Measurements from ENCODE around the gene ARHGAP24.

The ARHGAP24 gene

DNA sequence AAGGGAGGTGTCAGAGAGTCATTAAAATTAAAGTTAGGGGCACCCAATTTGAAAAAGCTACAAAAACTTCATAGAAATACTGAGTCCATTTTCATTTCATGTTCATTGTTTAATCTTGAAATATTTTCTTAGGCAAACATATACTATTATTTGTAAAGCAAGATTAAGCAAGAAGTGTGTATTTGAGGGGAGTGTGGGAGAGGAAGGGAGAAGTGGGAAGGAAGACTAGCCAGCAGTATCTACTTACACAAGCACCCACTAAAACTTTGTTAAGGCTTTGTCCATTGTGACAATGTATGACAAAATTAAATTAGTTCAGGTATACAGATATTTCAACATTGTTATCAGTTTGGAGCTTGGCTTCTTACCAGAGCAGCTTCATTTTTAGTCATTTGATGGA lies 222.9 kb downstream of the ARHGAP24 start:
- no peak for DNase-seq (ENCODE audit: low read depth)

DNA sequence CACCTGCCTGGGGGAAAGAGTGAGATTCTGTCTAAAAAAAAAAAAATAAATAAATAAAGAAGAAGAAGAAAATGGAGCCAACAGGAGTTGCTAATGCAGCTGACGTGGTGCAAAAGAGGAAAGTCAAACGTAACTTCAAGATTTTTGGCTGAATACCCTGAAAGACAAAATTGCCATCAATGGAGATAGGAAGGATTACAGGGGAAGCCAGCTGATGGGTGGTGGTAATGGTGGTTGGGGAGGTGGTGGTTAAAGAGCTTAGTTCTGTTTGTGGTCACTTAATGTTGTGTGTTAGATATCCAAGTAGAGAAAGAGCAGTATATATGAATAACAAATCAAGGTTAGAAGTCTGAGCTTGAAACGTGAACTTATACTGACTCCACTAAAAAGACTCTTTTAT lies 225.4 kb downstream of the ARHGAP24 start:
- DNase-seq (ENCODE audit: low read depth): no peak

DNA sequence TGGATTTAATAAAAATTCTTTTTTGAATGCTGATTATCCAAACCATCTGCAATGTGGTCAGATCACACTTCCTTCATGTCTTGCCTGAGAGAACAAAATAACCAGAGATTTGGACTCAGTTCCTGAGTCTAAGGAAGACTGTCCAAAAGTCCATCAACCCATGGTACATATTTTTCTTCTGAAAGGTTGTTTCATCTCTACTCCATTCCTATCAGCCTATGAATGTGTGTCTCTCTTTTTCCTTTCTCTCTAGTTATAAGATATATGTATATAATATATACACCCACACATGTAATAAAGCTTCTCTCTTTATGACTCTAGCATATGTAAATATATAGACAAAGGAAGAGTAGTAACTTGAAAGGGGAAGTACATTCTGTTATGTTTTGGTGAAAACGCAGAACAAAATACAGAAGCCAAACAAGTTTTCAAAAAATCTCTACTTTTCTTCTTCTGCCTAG lies 226.9 kb downstream of the ARHGAP24 start:
- no peak for DNase-seq (ENCODE audit: low read depth)

DNA sequence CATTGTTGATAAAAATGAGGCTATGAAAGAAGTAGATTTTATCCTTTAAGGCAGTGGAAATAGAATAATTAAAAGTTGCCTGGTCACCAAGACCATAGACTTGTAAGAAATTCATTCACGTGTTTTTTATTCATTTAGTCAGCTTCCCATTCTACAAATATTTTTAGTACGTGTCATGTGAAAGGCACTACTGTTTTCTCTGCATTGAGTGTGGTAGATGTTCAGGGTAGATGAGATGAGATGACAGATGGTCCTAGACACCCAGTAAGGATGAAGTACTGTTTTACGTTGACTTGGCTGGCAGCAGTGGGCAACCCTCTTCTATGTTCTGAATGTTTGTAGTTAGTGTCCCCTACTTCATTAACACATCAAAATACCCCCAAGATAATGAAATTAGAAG lies 228.1 kb downstream of the ARHGAP24 start:
- no peak for DNase-seq (ENCODE audit: low read depth)

DNA sequence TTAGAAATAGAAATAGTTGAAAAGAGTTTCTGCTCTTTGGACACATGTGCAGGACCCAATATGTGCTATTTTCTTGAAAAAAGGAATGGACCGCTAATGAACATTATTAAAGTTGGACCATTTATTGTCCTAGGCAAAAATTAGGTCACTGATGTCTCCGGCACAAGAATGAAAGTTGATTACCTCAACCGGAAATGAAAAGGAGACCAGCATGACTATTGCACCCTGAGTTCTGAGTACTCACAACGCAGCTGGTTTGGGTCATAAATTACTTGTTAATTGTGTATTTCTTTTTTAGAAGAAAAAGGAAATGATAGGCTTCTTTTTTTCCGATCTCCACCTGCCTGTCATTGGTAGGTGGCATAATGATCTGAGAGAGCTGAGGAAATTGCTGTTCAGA lies 232.7 kb downstream of the ARHGAP24 start:
- DNase-seq (ENCODE audit: low read depth): no peak

DNA sequence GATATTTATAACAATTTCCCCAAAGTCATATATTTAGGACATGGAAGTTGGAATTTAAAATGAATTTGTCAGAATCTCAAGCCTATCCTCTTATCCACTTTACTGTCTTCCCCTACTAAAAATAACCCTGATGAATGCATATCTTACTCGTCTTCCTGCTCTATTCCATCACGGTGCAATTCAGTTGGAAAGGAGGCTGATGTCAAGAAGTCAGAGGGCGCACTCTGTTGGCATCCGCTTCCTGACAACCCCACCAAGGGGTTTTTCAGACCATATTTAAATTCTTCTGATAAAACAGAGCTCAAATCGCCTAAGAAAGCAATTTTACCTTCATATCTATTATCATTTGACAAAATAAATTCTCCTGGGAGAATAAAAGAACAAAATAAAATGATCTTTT lies 233.5 kb downstream of the ARHGAP24 start:
- no peak for DNase-seq (ENCODE audit: low read depth)

DNA sequence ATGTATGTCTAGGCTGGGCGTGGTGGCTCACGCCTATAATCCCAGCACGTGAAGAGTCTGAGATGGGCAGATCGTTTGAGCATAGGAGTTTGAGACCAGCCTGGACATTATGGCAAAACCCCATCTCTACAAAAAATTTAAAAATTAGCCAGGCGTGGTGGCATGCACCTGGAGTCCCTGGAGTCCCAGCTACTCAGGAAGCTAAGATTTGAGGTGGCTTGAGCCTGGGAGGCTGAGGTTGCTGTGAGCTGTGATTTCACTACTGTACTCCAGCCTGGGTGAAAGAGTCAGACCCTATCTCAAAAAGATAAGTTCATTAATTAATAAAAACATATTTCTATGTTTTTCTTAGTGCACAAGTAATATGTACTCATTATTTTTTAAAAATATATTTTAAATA lies 238.1 kb downstream of the ARHGAP24 start:
- no peak for DNase-seq (ENCODE audit: low read depth)

DNA sequence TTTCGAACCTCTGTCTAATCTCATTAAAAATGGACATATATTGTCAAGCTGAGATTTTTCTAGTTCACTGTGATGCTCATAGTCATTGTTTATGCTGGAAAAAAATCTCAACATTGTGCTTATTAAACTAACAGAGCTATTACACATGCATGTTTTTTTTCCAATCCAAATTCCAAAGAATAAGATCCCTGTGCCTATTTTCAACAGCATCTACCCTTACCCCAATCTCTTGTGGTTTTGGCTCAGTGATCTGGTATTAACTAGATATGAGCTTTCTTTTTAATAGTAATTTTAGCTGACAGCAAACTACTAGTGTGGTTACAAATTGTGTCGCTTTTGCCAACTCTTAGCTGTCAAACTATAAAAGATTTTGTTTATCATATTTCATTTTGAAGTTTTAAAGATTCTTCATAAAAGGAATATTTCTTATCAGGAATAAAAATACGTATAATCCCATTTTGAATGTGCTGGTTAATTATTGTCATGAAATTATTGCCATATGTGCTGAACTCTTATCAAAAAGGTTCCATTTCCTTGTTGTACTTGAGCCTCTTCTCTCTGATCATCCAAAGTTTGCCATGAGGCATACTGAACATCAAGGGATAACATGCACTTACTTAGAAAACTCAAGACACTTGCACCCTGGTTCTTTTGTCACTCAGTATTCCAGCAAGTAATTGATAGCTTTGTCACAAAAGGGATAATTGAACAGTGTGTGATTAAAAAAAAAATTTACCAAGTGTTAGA lies 241.2 kb downstream of the ARHGAP24 start:
- DNase-seq (ENCODE audit: low read depth): no peak

DNA sequence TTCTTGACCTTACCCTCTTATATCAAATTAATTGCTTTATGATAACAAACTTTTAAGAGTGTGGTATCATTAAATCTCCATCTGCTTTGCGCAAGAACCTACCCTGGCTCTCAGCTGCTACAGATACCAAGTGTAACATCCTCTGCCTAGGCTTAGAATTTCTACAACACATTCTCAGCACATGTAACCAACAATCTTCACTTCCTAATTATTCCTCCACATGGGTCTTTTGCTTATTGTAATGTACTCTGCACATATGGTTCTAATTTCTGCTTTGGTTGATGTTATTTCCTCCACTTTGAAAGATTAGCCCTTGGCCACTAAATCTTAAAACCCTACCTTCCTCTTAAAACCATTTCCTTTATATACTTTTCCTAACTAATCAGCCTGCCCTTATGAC lies 242.4 kb downstream of the ARHGAP24 start:
- DNase-seq (ENCODE audit: low read depth): no peak

DNA sequence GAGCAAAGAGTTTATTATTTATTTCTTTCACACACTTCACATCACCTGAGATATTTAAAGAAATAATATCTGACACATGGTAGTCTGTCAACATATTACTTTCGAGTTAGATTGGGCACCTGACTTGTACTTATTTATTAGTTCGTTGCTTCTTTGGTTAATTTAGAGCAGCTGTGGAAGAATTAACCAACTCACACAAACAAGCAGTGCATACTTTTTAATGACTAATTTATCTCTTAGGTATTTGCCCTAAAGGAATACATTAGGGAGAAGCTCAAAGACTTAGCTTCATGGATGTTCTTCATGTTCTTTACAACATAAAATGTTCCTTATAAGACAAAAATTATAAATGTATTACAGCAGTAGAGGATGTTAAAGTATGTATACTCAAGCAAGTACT lies 242.9 kb downstream of the ARHGAP24 start:
- DNase-seq (ENCODE audit: low read depth): no peak

DNA sequence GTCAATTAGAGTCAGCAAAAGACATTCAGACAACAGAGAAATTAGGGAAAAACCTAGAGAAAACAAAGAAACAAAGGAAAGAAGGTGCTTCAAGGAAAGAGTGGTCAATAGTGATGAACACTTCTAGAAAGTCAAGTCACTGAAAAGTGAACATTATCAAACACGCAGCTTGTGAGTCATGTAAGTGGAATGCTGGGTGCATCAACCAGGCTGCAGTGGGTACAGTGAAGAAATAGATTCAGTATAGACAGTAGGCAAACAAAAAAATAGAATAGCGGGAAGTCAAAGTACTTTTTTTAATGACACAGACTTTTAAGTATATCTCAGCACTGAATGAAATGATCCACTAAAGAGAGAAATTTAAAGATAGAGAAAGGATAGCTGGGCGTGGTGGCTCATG lies 245.8 kb downstream of the ARHGAP24 start:
- no peak for DNase-seq (ENCODE audit: low read depth)

DNA sequence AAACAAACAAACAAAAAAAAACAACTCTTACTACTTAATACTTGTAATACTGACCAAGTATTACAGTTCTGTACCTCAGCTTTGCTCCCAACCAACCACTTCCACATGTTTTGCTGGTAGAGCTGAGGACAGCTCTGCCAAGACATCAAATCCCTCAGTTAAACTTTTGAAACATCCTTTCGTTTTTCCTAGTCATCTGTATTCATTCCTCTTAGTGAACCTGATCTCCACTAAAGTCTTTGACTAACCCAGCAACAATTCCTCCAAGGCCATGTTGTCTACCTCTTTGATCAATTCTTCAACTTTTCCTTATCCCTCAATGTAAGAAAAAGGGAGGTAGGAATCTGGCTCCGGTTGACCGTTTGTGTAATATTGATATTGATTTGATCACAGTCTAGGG lies 247.5 kb downstream of the ARHGAP24 start:
- DNase-seq (ENCODE audit: low read depth): no peak

DNA sequence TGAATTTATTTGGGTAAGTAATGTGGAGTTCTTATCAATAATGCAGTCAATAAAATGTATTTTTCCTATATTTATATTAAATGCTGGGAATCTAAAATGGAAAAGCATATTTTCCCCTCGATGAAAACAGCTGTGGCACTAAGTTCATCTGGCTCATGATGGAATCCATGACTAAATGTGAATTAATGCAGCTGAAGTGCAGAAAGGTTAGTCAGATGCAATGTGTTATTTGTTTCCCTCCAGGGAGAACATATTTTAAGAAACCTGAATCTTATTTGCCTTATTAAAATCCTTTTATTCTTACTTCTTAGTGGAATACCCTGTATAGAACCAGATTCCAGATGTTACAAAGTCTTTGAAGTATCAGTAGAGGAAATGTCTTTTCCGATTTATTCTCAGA lies 247.9 kb downstream of the ARHGAP24 start:
- no peak for DNase-seq (ENCODE audit: low read depth)

DNA sequence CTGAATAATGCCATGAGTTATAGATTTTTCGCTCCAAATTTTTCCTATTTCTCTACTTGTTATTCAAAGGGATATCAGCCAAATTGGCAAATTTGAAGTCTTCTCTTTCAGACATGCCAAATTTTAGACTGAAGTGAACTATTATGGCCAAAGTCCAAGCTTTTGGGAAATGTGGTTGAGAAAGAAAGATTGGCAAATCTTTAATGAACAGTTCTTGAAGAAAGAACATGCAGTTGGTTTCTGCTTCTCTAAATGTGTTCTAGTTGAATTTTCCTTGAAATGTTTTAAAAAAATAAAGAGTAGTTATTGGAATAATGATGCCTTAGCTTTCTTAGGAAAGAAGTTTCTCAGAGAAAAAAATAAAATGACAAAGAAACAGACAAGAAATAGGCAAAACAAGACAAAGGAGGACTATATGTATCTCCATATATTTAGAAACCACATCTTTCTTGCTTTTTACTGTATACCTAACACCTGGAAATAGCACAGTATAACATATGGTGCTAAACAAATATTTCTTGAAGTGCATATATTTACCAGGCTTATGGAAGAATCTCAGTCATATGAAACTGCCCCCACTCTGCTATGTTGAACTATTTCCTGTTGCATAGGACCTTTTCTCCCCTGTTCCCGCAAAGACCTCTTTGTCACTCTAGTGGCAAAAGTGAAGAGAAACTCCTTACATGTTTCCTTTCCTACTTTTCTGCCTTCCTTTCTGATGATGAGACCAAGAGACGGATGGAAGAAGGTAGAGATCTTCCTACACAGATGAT lies 250.0 kb downstream of the ARHGAP24 start:
- DNase-seq (ENCODE audit: low read depth): no peak

DNA sequence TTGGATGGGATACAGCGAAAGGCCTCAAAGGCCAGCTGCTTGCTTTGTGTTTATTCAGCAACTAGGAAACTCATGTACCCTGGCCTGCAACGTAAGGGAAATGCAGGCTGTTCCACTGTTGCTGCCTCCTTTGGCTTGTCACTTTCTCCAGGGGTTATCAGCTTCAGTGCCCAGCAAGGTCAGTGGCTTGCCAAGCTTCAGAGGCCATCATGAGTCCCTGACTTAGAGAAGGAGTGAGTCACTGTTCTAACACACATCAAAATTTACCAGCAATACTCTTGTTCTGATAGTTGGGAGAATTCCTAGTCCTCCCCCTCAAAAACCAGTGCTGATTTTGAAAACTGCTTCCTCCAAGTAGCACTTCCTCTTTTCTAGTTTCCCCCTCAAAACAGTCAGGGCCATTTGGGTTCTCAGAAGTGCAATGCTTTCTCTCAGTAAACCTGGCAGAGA lies 250.8 kb downstream of the ARHGAP24 start:
- no peak for DNase-seq (ENCODE audit: low read depth)

DNA sequence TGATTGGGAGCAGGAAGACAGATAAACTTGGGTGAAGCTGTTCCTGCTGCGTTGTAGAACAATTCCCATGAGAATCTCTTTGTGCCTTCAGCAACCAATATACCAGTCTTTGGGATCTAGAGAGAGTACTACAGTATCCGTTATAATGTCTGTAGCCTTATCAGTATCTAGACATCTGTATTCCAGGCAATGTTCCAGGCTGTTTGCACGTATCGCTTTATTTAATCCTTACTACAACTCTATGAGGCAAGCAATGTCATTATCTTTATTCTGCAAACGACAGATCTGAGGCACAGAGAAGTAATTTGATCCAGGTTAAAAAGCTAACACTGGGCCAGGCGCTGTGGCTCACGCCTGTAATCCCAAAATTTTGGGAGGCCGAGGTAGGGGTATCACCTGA lies 251.6 kb downstream of the ARHGAP24 start:
- DNase-seq (ENCODE audit: low read depth): no peak

DNA sequence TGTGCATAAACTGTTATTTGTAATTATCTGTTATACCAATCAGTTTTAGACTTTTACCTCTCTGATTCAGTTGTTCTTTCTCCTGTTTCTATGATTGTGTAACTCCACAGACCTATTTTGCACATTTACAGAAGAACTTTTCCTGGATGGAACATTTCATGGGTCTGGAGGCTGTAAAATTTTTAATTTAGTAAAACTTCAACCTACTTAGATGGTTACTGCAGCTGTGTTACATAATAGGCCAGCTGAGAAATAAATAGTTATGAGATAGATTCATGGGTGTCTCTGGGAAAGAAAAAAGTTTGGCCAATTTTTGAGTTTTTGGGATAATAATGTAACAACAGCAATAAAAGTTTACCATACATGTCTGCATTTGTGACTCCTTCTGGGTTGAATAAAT lies 253.5 kb downstream of the ARHGAP24 start:
- no peak for DNase-seq (ENCODE audit: low read depth)

DNA sequence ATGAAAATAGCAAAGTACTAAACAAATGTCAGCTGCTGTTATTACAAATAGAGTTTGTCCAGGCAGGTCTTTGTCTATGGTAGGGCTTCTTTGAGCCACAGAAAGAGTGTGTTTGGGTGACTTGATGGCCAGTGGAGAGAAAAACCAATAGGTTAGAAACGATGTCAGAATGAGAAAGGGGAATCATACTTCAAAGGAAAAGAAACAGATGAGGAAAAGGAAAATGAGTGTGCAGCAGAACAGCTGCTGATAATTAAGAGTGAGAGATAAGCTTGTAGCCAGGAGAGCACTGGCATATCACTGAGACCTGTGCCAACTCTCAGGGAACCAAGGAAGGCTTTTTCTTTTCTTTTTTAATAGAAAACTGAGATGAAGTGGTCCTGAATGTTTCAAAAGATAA lies 257.2 kb downstream of the ARHGAP24 start:
- no peak for DNase-seq (ENCODE audit: low read depth)

DNA sequence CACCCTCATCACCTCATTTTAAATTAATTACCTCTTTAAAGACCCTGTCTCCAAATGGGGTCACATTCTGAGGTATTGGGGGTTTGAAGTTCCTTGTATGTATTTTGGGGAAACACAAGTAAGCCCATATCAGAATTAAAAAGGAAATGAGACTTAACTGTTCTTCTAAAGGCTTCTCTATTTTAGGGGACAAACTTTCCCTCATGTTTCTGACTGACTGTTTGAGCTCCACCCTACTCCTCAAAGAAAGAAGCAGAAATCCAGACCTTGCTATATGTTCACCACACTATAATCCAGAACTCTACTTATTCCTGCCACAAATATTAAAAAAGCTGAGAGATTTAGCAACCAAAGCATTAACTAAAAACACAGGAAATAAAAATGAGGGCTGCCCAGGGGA lies 258.8 kb downstream of the ARHGAP24 start:
- no peak for DNase-seq (ENCODE audit: low read depth)

DNA sequence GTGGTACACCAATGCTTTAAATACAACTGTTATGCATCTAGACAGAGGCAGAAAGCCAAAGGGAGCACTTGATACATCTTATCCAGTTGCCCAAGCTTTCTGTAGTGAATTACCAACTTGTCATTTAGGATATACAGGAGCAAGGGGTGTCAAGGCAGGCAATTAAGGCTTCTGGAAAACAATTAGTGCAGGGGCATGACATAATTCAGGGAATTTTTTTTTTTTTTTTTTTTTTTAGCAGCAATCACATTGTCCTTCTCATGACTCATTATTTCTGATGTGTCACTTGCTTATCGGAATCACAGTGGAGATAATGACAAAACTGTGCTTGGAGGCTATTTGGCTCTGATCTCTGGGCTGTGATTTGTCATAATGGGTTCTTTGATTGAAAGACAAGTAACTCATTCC lies 259.5 kb downstream of the ARHGAP24 start:
- DNase-seq (ENCODE audit: low read depth): no peak

DNA sequence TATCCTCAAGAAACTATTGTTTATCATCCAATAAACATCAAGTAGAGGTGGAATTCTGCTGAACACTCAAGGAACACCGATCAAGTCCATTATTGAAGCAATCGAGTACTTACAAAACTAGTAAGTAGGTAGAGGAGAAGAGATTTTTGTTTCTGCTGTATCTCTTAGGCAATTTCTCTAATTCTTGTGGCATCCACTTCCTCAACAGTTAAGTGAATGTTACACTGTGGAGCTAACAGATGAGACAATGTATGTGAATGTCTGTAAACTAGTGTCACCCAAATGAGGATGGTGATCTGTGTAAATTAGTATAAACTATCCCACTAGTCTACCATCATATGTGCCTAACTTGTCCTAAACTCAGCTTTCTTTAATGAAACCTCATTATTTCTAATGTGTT lies 261.6 kb downstream of the ARHGAP24 start:
- no peak for DNase-seq (ENCODE audit: low read depth)

DNA sequence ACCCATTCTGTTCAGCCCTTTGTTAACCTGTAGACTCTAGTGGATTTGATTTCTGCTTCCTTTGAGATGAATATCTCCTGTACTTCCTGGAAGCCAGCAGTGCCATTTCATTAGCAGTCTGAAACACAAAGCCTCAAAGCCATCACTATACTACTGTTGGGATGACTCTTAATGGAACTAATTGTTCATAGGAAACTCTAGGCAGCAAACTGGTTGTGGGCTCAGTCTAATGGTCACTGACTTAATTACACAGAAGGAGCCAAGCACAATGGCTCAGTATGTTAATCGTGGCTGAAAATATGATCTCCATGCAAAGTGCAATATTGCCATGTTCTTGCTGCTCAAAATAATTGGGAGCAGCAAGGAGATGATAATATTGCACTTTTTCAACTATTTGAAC lies 262.3 kb downstream of the ARHGAP24 start:
- DNase-seq (ENCODE audit: low read depth): no peak

DNA sequence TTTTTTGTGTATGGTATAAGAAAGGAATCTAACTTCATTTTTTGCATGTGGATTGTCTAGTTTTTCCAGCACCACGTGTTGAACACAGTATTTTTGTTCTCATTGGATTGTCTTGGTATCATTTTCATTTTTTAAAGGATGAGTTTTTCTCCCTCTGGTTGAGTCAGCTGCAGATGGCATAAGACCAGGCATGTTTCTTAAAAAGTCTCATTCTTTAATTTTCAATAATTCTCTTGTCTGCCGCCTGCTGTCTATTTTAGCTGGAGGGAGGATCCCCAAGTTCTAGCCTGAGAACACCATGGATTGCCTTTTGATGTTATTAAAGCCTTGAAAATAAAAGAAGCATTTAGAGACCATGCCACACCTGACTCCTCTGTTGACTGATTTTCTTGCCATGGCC lies 263.8 kb downstream of the ARHGAP24 start:
- DNase-seq (ENCODE audit: low read depth): no peak

DNA sequence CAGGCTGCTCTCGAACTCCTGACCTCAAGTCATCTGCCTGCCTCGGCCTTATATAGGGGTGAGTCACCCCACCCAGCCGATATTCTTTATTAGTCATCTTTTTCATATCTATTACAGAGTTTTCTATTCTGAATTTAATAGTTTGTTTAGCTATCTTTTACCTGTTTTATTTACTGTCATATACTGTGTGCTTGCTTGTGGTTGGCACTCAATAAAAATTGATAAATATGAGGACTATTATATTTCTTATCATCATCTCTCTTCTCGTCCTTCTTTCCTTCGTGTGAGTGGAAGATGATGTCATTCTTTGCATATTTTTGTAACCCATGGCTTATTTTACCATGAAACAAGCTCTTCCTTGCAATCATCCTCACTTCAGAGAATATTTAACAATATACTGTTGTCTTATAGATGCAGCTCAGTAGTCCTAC lies 265.5 kb downstream of the ARHGAP24 start:
- DNase-seq (ENCODE audit: low read depth): no peak

Data from activated T-helper 9 cell treated with anti-CD3 and anti-CD28 coated beads, Interleukin-2, amount 50 U/mL, for 16 hours (primary cell).